HG02759 (cell line): ENCODE data around the gene UIMC1.
A peak's percentile ranks its signal among the peaks of the same experiment; 100 is the strongest.
"Not testable (repeated sequence)": the region's sequence is repeated elsewhere in the genome, so short reads cannot be mapped to it uniquely, and the experiment has no call there.

Source experiments
- ATAC-seq: cut with Tn5 transposase; IDR thresholded peaks from one replicate; pipeline ENCODE4 v1.9.1; 2021; ENCODE audit warnings: mild to moderate bottlenecking, moderate library complexity; ENCODE audit not compliant: unreplicated experiment

The UIMC1 gene

DNA sequence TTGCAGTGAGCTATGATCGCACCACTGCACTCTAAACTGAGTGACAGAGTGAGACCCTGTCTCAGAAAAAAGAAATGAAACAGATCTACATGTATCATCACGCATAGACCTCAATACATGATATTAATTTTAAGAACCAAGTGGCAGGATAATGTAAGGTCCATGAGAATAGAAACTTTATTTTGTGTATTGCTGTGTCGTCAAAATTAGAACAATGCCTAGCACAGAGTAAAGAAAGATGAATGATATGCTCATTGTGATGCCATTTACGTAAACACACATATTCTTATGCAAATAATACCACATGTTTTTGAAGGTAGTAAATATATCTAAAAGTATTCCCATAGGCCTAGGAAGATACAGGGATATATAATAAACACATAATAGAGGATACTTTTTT is 3.6 kb upstream of the UIMC1 start:
- ATAC-seq = no peak

DNA sequence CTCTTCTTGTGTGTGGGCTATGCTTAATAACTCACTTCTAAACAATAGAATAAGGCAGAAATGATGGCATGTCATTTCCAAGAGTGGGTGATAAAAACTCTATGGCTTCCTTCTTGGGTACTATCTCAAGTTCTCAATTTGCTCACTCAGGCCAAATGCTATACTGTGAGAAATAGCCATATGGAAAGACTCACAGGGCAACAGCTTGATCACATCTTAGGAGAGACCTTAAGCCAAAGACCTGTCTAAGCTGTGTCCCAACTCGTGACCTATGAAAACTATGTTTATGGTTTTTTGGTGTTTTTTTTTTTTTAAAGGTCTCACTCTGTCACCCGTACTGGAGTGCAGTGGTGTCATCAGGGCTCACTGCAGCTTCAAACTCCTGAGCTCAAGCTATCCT is 2.1 kb upstream of the UIMC1 start:
- no peak for ATAC-seq

- peak; percentile 62 for ATAC-seq
These were observed 837 bp downstream of the UIMC1 start for GRCh38 chr5:177005619-177006264.

- no peak for ATAC-seq
These were observed 1.6 kb downstream of the UIMC1 start for GRCh38 chr5:177004961-177005360.

GRCh38 chr5:177003649-177004048 is 2.9 kb downstream of the UIMC1 start:
- ATAC-seq = no peak

DNA sequence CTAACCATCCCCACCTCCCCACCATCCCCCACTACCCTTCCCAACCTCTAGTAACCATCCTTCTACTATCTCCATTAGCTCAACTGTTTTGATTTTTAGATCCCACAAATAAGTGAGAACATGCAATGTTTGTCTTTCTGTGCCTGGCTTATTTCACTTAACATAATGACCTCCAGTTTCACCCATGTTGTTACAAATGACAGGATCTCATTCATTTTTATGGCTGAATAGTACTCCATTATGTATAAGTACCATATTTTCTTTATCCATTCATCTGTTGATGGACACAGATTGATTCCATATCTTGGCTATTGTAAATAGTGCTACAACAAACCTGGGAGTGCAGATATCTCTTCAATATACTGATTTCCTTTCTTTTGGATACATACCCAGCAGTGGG is 7.1 kb downstream of the UIMC1 start:
- ATAC-seq = not testable (repeated sequence)

DNA sequence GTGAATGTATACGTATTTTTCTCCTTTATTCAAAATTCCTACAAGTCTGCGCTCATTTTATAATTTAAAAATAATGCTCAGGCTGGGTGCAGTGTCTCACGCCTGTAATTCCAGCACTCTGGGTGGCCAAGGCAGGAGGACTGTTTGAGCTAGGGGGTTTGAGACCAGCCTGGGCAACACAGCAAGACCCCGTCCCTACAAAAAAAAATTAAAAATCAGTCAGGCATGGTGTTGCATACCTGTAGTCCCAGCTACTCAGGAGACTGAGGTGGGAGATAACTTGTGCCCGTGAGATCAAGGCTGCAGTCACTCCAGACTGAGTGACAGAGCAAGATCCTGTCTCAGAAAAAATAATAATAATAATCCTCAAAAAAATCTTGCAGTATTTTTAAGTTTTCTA is 7.8 kb downstream of the UIMC1 start:
- ATAC-seq = no peak

DNA sequence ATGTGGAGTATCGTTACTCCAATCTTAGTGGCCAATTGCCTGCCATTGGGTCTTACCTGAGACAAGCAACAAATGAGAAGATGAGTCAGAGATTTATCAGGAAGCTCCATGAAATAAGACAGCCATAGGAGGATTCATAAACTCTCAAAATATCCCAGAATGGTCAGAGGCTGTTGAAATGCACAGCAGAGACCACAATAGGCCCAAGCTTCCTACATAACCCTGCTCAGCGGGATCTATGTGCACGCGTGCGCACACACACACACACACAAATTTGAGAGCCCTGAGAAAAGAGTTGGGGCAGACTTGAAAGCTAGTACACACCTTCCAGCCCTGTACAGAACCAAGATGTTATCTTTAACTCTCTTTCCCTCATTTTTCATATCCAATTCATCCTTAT is 9.8 kb downstream of the UIMC1 start:
- ATAC-seq = no peak

DNA sequence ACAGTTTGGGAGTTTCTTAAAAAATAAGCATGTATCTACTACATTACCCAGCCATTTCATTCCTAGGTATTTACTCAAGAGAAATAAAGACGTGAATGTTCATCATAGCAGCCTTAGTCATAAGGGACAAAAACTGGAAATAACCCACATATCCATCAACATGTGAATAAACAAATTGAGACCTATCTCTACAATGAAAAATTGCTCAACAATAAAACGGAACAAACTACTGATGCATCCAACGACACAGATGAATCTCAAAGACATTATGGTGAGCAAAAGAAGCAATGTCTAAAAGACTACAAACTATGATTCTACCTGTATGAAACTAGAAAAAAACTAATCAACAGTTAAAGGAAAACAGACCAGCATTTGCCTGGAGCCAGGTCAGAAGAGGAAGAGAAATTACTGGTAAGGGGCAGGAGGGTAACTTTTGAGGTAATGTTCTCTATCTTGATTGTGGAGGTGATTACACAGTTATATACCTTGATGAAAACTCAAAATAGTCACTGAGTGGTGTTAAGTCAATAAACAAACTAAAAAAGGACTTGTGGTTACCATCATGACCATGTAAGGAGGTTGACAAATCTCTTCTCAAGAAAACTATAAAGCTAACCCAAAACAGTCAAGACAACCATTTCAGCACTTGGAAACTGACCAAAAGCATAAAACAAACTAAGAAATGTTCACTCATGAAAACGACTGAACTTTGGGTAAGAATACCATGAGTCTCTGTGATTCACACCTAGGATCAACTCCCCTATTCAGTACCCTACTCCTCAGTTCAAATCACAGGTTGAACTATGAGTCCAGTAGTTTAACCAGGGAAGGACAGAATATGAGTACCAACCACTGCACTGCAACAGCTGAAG is 10.4 kb downstream of the UIMC1 start:
- ATAC-seq = peak; percentile 53

GRCh38 chr5:176995122-176995490 is 11.5 kb downstream of the UIMC1 start:
- ATAC-seq = no peak

DNA sequence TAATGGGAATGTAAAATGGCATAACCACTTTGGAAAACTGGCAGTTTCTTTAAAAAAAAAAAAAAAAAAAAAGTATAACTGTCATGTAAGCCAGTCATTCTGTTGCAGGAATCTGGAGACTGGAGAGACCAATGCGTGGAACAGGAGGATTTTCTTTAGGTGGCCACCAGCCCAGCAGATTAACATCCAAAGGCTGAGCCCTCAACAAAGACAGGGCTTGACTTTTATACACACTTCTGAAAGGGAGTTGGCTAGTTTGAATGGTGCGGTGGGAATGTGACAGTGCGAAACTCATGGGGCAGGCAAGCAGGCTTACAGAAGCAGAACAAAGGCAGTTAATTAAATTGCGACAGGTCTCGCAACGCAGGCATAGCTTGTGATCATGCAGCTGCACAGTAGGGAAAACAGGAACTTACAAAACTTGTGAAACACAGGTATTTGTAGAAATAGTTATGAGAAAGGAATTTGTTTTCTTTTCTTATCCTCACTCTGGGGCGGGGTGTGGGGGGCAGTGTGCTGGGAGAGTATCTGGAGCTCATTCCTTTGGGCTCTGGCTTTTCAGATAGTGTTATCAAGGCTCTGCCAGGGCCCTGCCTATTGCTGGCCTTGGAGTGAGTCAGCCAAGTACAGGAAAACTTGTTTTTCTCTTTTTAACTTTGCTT is 12.0 kb downstream of the UIMC1 start:
- peak; percentile 55 for ATAC-seq

DNA sequence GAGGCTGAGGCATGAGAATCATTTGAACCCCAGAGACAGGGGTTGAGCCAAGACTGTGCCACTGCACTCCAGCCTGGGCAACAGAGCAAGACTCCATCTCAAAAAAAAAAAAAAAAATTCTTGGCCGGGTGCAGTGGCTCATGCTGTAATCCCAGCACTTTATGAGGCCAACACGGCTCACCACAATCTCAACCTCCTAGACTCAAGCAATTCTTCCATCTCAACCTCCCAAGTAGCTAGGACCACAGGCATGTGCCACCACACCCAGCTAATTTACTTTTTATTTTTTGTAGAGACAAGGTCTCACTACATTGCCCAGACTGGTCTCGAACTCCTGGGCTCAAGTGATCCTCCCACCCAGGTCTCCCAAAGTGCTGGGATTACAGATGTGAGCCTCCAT is 13.5 kb downstream of the UIMC1 start:
- ATAC-seq = not testable (repeated sequence)

DNA sequence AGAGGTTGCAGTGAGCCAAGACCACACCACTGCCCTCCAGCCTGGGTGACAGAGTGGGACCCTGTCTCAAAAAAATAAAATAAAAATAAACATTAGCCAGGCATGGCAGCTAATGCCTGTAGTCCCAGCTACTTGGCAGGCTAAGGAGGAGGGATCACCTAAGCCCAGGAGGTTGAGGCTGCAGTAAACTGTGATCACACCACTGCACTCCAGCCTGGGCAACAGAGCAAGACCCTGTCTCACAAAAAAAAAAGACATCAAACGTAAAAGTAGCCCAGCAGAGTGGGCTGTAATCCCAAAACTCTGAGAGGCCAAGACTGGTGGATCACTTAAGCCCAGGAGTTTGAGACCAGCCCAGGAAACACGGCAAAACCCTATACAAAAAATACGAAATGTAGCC is 19.0 kb downstream of the UIMC1 start:
- no peak for ATAC-seq

GRCh38 chr5:176986280-176986679 is 20.3 kb downstream of the UIMC1 start:
- no peak for ATAC-seq

- ATAC-seq = peak; percentile 70
These were observed 21.1 kb downstream of the UIMC1 start for GRCh38 chr5:176985516-176985915.

GRCh38 chr5:176984176-176984575 is 22.4 kb downstream of the UIMC1 start:
- ATAC-seq = not testable (repeated sequence)

GRCh38 chr5:176983593-176983992 is 23.0 kb downstream of the UIMC1 start:
- ATAC-seq = not testable (repeated sequence)

DNA sequence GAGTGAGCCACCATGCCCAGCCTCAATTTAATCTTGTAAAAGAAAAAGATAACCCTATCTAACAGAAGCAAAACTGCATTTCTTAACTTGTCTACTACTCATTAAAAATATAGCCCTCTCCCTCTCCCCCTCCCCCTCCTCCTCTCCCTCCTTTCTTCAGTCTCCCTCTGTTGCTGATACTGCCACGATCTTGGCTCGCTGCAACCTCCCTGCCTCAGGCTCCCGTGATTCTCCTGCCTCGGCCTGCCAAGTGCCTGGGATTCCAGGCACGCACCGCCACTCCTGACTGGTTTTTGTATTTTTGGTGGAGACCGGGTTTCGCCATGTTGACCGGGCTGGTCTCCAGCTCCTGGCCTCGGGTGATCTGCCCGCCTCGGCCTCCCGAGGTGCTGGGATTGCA is 23.5 kb downstream of the UIMC1 start:
- not testable (repeated sequence) for ATAC-seq

DNA sequence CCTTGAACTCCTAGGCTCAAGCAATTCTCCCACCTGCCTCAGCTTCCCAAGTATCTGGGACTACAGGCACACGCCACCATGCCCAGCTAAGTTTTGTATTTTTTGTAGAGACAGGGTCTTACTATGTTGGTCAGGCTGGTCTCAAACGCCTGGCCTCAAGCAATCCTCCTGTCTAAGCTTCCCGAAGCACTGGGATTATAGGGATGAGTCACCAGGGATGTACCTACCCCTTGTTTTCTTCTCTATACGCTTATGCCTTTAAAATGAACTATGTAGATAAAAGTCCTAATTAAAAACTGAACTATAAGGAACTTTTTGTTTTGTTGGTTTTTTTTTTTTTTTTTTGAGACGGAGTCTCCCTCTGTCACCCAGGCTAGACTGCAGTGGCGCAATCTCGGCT is 25.8 kb downstream of the UIMC1 start:
- no peak for ATAC-seq

- ATAC-seq = no peak
These were observed 26.9 kb downstream of the UIMC1 start for GRCh38 chr5:176979669-176980068.

DNA sequence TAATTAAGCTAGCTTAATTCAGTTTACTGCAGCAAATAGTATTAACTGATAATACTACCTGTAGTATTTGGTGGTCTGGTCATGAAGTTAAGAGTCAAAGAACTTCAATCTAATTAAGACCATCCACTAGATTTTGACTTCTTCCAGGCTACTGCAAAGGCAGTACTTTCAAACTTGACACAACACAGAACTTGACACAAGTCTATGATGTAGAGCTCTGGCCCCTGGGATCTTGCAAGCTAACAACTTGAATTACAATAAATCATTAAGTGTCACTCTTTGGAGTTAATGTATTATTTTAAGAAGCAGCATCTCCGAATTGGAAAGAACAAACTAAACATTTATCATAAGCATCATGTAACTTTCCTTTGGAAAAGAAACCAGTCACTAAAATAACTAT is 40.9 kb downstream of the UIMC1 start:
- no peak for ATAC-seq

GRCh38 chr5:176959051-176959450 is 47.5 kb downstream of the UIMC1 start:
- no peak for ATAC-seq
